NCI-H2081 treated with DMSO at 0.1 percent for 48 hours (cell line): ENCODE measurements around the gene SLC37A1.

Experiments
- DNase-seq: peaks from one replicate; lab custom pipeline; 2025; lab: John Stamatoyannopoulos, UW

SLC37A1 gene

GRCh38 chr21:42479582-42479981 is 34.1 kb upstream of the SLC37A1 start:
- DNase-seq, result no peak

- no peak for DNase-seq
Measured at GRCh38 chr21:42480736-42481135, 32.9 kb upstream of the SLC37A1 start.

DNA sequence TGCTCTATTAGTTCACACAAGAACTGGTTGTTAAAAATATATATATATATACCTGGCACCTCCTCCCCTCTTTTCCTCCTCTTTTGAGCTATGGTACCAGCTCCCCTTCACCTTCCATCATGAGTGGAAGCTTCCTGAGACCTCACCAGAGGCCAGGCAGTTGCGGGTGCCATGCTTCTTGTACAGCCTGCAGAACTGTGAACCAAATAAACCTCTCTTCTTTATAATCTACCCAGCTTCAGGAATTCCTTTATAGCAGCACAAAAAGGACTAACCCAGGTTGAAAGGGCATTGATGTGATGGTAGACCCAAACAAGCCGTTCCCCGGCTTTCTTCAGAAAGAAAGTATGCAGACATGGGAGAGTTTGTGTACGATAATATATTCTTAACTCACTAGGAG is 32.5 kb upstream of the SLC37A1 start:
- no peak for DNase-seq

GRCh38 chr21:42484966-42485365 is 28.7 kb upstream of the SLC37A1 start:
- no peak for DNase-seq

DNA sequence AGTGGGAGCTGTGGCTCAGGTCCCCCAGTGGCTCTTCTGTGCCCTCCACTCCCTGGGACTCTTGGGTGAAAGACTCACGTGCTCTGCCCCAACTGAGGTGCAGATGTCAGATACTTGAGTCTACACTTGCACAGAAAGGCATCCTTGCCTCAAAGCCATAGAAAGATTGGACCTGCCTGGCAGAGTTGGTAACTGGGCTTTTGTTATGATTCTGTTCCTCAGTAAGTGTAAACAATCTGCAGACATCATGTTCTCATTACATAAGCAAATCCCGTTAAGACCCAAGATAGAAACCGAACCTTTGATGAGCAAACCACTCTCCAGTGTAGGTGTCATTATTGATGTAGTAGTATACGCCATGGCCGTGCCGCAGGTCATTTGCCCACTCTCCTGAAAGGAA is 27.6 kb upstream of the SLC37A1 start:
- DNase-seq, result no peak

DNA sequence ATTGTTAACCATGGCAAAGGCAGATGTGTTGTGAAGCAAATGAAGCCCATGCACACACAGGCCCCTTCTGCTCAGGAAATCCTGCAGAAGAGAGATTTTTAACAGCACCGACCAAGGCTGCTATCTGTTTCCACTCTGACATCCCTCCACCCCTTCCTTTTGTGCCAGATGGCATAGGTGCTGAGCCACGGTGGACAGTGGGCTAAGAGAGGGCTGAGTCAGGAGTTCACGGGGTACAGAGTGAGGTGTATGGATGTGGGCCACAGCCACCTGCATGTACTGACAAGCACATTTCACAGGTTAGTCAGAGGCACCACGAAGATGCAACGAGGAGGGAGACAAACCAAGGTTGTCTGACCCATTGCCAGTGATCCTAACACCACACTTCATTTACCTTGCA is 27.1 kb upstream of the SLC37A1 start:
- no peak for DNase-seq

- DNase-seq, result no peak
Measured at GRCh38 chr21:42489006-42489563, 24.6 kb upstream of the SLC37A1 start.

DNA sequence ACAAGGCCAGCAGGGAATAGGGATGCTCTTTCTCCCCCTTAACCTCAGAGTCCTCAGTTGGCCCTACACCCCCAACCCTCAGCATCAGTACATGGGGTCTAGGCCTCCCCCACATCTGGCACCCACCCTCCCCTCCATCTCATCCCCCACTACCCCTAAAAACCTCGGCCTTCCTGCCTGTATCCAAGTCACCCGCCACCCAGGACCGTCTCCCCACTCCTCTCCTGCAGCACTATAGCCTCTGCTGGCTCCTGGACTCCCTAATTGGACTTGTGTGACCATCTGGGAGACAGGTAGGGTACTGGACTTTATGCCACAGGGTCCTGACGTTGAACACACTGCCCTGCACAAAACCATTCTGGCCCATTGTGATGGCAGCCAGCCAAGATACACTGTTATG is 23.7 kb upstream of the SLC37A1 start:
- no peak for DNase-seq

- DNase-seq, result no peak
Measured at GRCh38 chr21:42490720-42491119, 22.9 kb upstream of the SLC37A1 start.

- DNase-seq, result no peak
Measured at GRCh38 chr21:42491328-42491727, 22.3 kb upstream of the SLC37A1 start.

GRCh38 chr21:42492201-42492600 is 21.5 kb upstream of the SLC37A1 start:
- no peak for DNase-seq

DNA sequence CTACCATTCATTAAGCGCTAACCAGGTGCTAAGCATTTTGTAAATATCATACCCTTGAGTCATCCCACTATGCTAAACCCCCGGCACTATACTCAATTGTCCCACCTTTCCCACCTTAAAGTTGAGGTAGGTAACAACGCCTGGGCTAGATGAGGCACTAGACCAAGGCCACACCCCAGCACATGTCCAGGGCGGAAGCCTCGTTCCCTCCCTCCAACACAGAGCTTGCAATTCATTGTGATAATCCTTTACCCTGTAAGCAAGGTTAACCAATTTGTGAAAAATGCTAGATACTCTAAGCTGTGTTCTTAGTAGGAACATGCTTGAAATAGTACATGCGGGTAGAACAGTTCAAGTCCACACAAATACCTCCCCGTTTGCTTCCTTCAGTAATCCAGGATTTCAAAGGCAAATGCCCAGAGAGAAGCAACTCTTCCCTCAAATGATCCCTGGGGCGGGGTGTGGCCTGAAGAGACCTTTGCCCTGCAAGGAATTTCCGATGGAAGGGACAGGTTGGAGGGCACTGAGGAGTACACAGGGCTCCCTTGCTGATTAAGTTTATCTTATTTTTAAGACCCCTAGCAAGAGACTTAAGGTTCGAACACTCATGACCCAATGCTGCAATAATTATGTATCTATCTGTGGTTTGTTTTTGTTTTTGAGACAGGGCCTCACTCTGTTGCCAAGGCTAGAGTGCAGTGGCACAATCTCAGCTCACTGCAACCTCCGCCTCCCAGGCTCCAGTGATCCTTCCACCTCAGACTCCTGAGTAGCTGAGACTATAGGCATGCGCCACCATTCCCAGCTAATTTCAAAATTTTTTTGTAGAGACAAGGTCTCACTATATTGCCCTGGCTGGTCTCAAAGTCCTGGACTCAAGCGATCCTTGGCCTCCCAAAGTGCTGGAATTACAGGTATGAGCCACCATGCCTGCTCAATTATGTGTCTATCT is 20.3 kb upstream of the SLC37A1 start:
- DNase-seq, result no peak

DNA sequence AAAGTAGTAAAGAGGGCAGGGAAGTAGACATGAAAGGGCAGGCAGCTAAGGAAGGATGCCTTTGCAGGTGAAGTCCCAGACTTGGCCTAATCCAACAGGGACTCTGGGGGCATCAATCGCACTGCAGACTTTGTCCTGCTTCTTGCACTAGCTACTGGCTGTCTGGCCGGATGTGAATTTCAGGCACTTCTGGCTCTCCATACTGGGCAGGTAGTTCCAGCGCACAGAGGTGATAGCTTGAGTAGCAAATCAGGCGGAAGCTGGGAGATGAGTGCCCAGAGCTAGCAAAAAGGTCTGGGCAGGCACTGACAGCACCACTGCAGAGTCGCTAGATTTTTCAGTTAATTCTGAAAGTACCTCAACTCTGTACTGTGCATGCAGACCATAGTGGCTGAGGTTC is 18.6 kb upstream of the SLC37A1 start:
- DNase-seq, result no peak

DNA sequence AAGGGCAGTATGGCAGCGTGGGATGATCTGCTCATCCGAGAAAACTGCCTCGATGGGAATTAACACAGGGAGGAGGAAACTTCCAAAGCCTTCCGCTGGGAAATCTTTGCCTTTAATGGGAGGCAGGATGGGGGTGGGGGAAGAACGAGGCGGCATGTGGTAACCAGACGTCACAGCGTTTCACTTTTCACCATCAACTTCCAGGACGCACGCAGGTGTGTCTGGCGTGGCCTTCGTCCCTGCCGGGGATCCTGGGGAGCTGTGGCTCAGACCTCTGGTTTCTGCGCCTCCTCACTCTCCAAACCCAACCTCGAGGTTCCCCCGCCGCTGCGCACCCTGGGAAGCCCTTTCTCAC is 17.9 kb upstream of the SLC37A1 start:
- no peak for DNase-seq

- DNase-seq, result peak; percentile 92
Measured at GRCh38 chr21:42496120-42496838, 17.4 kb upstream of the SLC37A1 start, which contains the start of gene RSPH1. Gene RSPH1, minus strand, starts transcription at chr21:42496224. Its CDS starts 38 bp downstream, at chr21:42496186.

DNA sequence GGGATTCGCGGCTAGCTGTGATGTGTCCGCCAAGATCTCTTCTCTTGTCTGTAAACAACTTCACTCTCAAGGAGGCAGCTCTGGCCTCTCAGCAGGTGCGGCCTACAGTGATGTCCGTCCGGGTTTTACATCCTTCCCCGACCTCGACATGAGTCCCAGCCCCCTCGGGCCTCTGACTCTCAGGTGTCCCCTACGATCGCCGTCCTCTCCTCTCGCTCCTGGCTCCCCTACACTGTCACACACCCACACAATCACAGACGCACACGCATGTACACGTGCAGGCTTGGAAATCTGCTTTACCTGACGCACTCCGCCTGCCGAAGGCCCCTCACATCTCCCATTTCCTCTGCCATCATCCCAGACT is 16.8 kb upstream of the SLC37A1 start:
- no peak for DNase-seq

GRCh38 chr21:42498012-42498411 is 15.6 kb upstream of the SLC37A1 start:
- no peak for DNase-seq

- DNase-seq, result no peak
Measured at GRCh38 chr21:42499444-42500112, 14.1 kb upstream of the SLC37A1 start.

DNA sequence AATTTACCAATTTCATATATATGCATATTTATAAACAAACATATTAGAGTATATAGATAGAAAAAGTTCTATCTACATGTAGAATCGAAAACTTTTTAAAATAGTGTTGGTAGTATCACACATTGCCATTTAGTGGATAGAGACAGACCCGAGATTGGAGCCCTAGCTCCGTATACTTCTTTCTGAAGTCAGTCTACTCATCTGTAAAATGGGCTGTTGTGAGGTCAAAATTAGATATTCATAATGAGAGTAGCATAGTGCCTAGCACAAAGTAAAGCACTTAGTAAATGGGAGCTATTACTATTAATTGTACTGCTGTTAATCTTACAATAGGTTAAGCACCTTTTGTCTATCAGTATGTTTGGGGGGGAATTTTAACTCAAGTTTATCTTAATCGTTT is 13.4 kb upstream of the SLC37A1 start:
- DNase-seq, result no peak

DNA sequence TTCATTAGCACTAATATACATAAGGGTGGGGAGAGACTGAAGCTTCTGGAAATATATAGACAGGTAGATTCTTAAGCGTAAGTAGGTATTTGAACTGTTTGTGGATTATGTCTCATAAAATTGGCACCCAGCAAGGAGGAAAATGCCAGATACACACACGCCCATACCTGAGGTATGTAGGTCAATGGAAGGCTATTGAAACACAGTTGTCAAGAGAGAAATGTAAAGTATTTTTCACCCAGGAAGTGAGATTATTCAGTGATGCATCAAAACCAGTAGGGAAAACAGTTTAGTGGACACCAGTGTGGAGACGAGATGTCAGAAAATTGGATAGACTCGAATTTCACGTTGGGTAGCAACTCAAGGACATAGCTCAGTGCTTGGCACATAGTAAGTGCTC is 12.9 kb upstream of the SLC37A1 start:
- DNase-seq, result no peak

DNA sequence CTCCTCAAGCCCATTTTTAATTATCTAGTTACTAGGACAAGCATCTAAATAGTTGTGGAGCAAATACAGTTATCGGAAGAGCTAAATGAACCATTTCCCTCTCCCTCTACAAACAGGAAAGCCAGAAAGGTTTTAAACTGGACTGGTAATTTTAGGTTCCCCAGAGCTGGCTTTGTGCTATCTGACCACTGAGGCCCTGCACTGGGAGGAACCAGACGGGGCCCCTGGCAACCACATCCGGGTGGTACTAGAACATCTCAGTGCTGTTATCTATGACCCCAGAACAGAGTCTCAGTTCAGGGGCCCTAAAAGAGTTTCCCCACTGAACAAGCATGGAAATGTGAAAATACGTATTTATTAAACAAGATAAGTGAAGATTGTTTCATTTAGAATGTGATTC is 9.9 kb upstream of the SLC37A1 start:
- no peak for DNase-seq

GRCh38 chr21:42505090-42505726 is 8.4 kb upstream of the SLC37A1 start:
- no peak for DNase-seq
